ENCODE measurements around the gene PDE2A. TPM values are rescaled to one million over a fixed set of nuclear protein-coding genes. Genes with fewer than 3 reads are reported as not detected.
A peak's percentile ranks its signal among the peaks of the same experiment; 100 is the strongest.

Gene PDE2A
- total RNA-seq, 1 donor from 2014 or later = 3.0 TPM

DNA sequence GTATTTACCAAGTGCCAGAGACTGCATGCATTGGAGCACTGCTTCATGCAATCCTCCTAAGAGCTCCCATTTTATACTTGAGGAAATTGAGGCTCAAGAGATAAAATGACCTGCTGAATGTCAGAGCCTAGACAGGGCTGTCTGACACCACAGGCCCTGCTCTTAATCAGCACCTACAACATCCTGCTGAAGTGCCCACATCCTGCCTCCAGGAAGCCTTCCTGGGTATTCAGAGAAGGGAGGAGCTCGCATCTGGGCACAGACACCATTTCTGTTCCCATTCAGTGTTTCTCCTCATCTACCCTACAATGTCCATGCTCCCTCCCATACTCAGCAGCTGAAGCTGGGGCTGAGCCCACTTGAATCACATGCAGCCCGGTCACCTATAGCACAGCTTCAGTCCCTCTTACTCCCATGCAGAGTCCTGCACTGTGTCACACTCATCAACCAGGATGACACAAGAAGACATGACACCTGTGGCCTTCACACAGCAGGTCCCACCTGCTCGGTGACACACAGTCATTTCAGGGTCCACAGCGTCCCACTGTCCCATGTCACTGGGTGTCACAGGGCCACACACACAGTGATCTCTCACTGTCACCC is 53.1 kb downstream of the PDE2A start:
- H3K9me3 Mint-ChIP-seq = no peaks in the 10 kb centered on the region
- peaks cover 18% of the 10 kb centered on the region for H3K27me3 Mint-ChIP-seq (ENCODE audit: low read depth)
- TF ChIP-seq, protein P1, sequence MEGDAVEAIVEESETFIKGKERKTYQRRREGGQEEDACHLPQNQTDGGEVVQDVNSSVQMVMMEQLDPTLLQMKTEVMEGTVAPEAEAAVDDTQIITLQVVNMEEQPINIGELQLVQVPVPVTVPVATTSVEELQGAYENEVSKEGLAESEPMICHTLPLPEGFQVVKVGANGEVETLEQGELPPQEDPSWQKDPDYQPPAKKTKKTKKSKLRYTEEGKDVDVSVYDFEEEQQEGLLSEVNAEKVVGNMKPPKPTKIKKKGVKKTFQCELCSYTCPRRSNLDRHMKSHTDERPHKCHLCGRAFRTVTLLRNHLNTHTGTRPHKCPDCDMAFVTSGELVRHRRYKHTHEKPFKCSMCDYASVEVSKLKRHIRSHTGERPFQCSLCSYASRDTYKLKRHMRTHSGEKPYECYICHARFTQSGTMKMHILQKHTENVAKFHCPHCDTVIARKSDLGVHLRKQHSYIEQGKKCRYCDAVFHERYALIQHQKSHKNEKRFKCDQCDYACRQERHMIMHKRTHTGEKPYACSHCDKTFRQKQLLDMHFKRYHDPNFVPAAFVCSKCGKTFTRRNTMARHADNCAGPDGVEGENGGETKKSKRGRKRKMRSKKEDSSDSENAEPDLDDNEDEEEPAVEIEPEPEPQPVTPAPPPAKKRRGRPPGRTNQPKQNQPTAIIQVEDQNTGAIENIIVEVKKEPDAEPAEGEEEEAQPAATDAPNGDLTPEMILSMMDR (conservative IDR thresholded peaks at IDR 0.05) = no peak
- no peaks in the 10 kb centered on the region for H3K36me3 Mint-ChIP-seq (ENCODE audit: low read depth)
- H3K4me1 Mint-ChIP-seq = peaks cover 18% of the 10 kb centered on the region
- H3K4me3 Mint-ChIP-seq = no peak overlapping the region
- DNase-seq (ENCODE audit: low read depth, low spot score) = no peak
- H3K27ac Mint-ChIP-seq (ENCODE audit: unreplicated experiment) = no peak overlapping the region

GRCh38 chr11:72618803-72619202 is 55.4 kb downstream of the PDE2A start:
- H3K9me3 Mint-ChIP-seq = no peaks in the 10 kb centered on the region

GRCh38 chr11:72617080-72617762 is 57.0 kb downstream of the PDE2A start:
- TF ChIP-seq, protein P1 (conservative IDR thresholded peaks at IDR 0.05) = no peak
- H3K36me3 Mint-ChIP-seq (ENCODE audit: low read depth) = no peaks in the 10 kb centered on the region
- H3K27ac Mint-ChIP-seq (ENCODE audit: unreplicated experiment) = peak overlapping the region; percentile 78
- H3K27me3 Mint-ChIP-seq (ENCODE audit: low read depth) = peaks cover 10% of the 10 kb centered on the region
- no peak overlapping the region for H3K4me3 Mint-ChIP-seq
- no peak for DNase-seq (ENCODE audit: low read depth, low spot score)
- H3K9me3 Mint-ChIP-seq = no peaks in the 10 kb centered on the region
- H3K4me1 Mint-ChIP-seq = peaks cover 11% of the 10 kb centered on the region

More at GRCh38 chr11:72618803-72619202, 55.4 kb downstream of the PDE2A start:
- no peak overlapping the region for H3K4me3 Mint-ChIP-seq
- no peak for DNase-seq (ENCODE audit: low read depth, low spot score)
- no peaks in the 10 kb centered on the region for H3K36me3 Mint-ChIP-seq (ENCODE audit: low read depth)
- H3K27me3 Mint-ChIP-seq (ENCODE audit: low read depth) = peaks cover 18% of the 10 kb centered on the region
- H3K27ac Mint-ChIP-seq (ENCODE audit: unreplicated experiment) = no peak overlapping the region
- peaks cover 11% of the 10 kb centered on the region for H3K4me1 Mint-ChIP-seq
- TF ChIP-seq, protein P1 (conservative IDR thresholded peaks at IDR 0.05) = no peak

- no peaks in the 10 kb centered on the region for H3K36me3 Mint-ChIP-seq (ENCODE audit: low read depth)
- peaks cover 11% of the 10 kb centered on the region for H3K4me1 Mint-ChIP-seq
- no peak for DNase-seq (ENCODE audit: low read depth, low spot score)
- H3K27ac Mint-ChIP-seq (ENCODE audit: unreplicated experiment) = no peak overlapping the region
- H3K4me3 Mint-ChIP-seq = no peak overlapping the region
- no peaks in the 10 kb centered on the region for H3K9me3 Mint-ChIP-seq
- TF ChIP-seq, protein P1 (conservative IDR thresholded peaks at IDR 0.05) = no peak
- H3K27me3 Mint-ChIP-seq (ENCODE audit: low read depth) = peaks cover 11% of the 10 kb centered on the region
These were observed 57.6 kb downstream of the PDE2A start for GRCh38 chr11:72616655-72617054.

GRCh38 chr11:72615329-72615728 is 58.9 kb downstream of the PDE2A start:
- Mint-ChIP-seq H3K27ac (ENCODE audit: unreplicated experiment) (no peak overlapping the region), H3K27me3 (ENCODE audit: low read depth) (peaks cover 16% of the 10 kb centered on the region), H3K4me1 (peaks cover 11% of the 10 kb centered on the region), H3K4me3 (no peak overlapping the region), H3K9me3 (no peaks in the 10 kb centered on the region), H3K36me3 (ENCODE audit: low read depth) (no peaks in the 10 kb centered on the region)
- TF ChIP-seq, protein P1 (conservative IDR thresholded peaks at IDR 0.05) = no peak
- no peak for DNase-seq (ENCODE audit: low read depth, low spot score)
